SK-N-SH (cell line): Measurements from ENCODE around the gene ELMO1. TPM values are rescaled to one million over a fixed set of nuclear protein-coding genes. Genes with fewer than 3 reads are reported as not detected.

Experiments used
- CTCF ChIA-PET: fragments of 300-600, 350-600 bp; formaldehyde crosslinking; extraction: SDS; loops from one replicate; lab custom pipeline; 2021; lab: Yijun Ruan, JAX
- POLR2A ChIA-PET: fragments of 350-600 bp; sonication (Branson Sonifier 250); formaldehyde crosslinking; extraction: SDS; loops from one replicate; lab custom pipeline; 2020; ENCODE audit warnings: antibody characterized with exemption, inconsistent platforms; lab: Yijun Ruan, JAX
- DNase-seq: peaks from one replicate; pipeline ENCODE4 v3.0.0; 2012
- H2AFZ ChIP-seq: fragments of 200-600 bp; sonication (generic); 2 replicates; pipeline ENCODE4 v1.8.1; 2016; ENCODE audit warnings: antibody characterized with exemption, mild to moderate bottlenecking, low read depth
- H3F3A ChIP-seq: fragments of 200-600 bp; sonication (generic); replicated peaks from 2 replicates; pipeline ENCODE3; 2016; ENCODE audit warnings: antibody characterized with exemption, mild to moderate bottlenecking; ENCODE audit not compliant: insufficient read depth
- H3K27ac ChIP-seq, 2 experiments: fragments of 200-500 bp in 1 of 2; fragments of 200-600 bp in 1 of 2; sonication (Bioruptor generic) in 1 of 2; sonication (generic), shearing (Covaris generic) in 1 of 2; 2 replicates each; pipeline versions ENCODE4 v1.5.1 to v1.6.1; 2014 to 2016; ENCODE audit warnings: low read depth in 2 of 2, inconsistent platforms in 1 of 2, low read length in 1 of 2, mild to moderate bottlenecking in 1 of 2, mixed read lengths in 1 of 2
- H3K27me3 ChIP-seq: fragments of 200-600 bp; sonication (generic), shearing (Covaris generic); 2 replicates; pipeline ENCODE4 v1.6.1; 2016; ENCODE audit warnings: mixed run types; ENCODE audit not compliant: insufficient read depth
- H3K36me3 ChIP-seq, 2 experiments: fragments of 200-500 bp in 1 of 2; fragments of 200-600 bp in 1 of 2; sonication (Bioruptor generic) in 1 of 2; sonication (generic) in 1 of 2; replicated peaks in 1 of 2; 2 replicates each; pipeline versions ENCODE3 to v1.5.1; 2014 to 2016; ENCODE audit warnings: low read length in 1 of 2, mild to moderate bottlenecking in 1 of 2; ENCODE audit not compliant: insufficient read depth in 2 of 2, control insufficient read depth in 1 of 2
- H3K4me1 ChIP-seq, 2 experiments: fragments of 200-500 bp in 1 of 2; fragments of 200-600 bp in 1 of 2; sonication (Bioruptor generic) in 1 of 2; sonication (generic), shearing (Covaris generic) in 1 of 2; 2 replicates each; pipeline versions ENCODE4 v1.5.1 to v1.6.1; 2014 to 2016; ENCODE audit warnings: low read depth in 1 of 2, low read length in 1 of 2, mixed run types in 1 of 2; ENCODE audit not compliant: insufficient read depth in 2 of 2, control insufficient read depth in 1 of 2
- H3K4me2 ChIP-seq: fragments of 200-600 bp; sonication (generic), shearing (Covaris generic); 2 replicates; pipeline ENCODE4 v1.6.1; 2017; ENCODE audit warnings: mixed run types
- H3K4me3 ChIP-seq, 2 experiments: fragments of 200-500 bp in 1 of 2; fragments of 200-600 bp in 1 of 2; sonication (Bioruptor generic) in 1 of 2; sonication (generic), shearing (Covaris generic) in 1 of 2; 2 replicates each; pipeline versions ENCODE4 v1.5.1 to v1.8.1; 2014 to 2016; ENCODE audit warnings: low read depth in 2 of 2, inconsistent platforms in 1 of 2, low read length in 1 of 2, mild to moderate bottlenecking in 1 of 2, mixed read lengths in 1 of 2, moderate library complexity in 1 of 2
- H3K79me2 ChIP-seq: fragments of 200-600 bp; sonication (generic); 2 replicates; pipeline ENCODE4 v1.8.1; 2017; ENCODE audit warnings: mild to moderate bottlenecking; ENCODE audit not compliant: insufficient read depth
- H3K9ac ChIP-seq: fragments of 200-600 bp; sonication (generic); 2 replicates; pipeline ENCODE4 v1.6.1; 2017; ENCODE audit warnings: mixed run types
- H3K9me2 ChIP-seq: fragments of 200-600 bp; sonication (generic); 2 replicates; pipeline ENCODE4 v1.6.1; 2017; ENCODE audit warnings: mixed run types
- H3K9me3 ChIP-seq: fragments of 200-600 bp; sonication (generic); 2 replicates; pipeline ENCODE4 v1.6.1; 2017; ENCODE audit warnings: mixed run types, mild to moderate bottlenecking, moderate library complexity
- H4K20me1 ChIP-seq: fragments of 200-600 bp; sonication (generic); 2 replicates; pipeline ENCODE4 v1.6.1; 2017; ENCODE audit warnings: mild to moderate bottlenecking, mixed run types; ENCODE audit not compliant: insufficient read depth
- CTCF ChIP-seq: fragments of 200-600 bp; sonication (generic); IDR thresholded peaks from 2 replicates; pipeline ENCODE4 v1.6.1; 2017; ENCODE audit warnings: antibody characterized with exemption, mild to moderate bottlenecking, moderate library complexity
- GABPA ChIP-seq: IDR thresholded peaks from 2 replicates; pipeline ENCODE4 v1.4.0; 2012; ENCODE audit warnings: low read depth, mild to moderate bottlenecking
- IRF3 ChIP-seq: fragments of 150-350 bp; IDR thresholded peaks from 2 replicates; pipeline ENCODE4 v1.6.1; 2016; ENCODE audit warnings: mild to moderate bottlenecking, low read depth, low read length
- MXI1 ChIP-seq: IDR thresholded peaks from 2 replicates; pipeline ENCODE4 v1.6.1; 2012; ENCODE audit warnings: mild to moderate bottlenecking, low read depth, low read length, improper control_type of control experiment
- NRF1 ChIP-seq: IDR thresholded peaks from 2 replicates; pipeline ENCODE4 v1.6.1; 2012; ENCODE audit warnings: low read depth, mild to moderate bottlenecking, low read length
- PBX3 ChIP-seq: IDR thresholded peaks from 2 replicates; pipeline ENCODE4; 2012
- RCOR1 ChIP-seq: fragments of 150-350 bp; IDR thresholded peaks from 2 replicates; pipeline ENCODE4 v1.6.1; 2017; ENCODE audit warnings: antibody characterized with exemption, low read length
- REST ChIP-seq: IDR thresholded peaks from 2 replicates; pipeline ENCODE4 v1.6.1; 2012; ENCODE audit warnings: mild to moderate bottlenecking, low read depth, low read length, moderate library complexity
- RFX5 ChIP-seq: IDR thresholded peaks from 2 replicates; pipeline ENCODE4 v1.6.1; 2012; ENCODE audit warnings: mild to moderate bottlenecking, improper control_type of control experiment, low read length
- RXRA ChIP-seq: IDR thresholded peaks from 2 replicates; pipeline ENCODE4 v1.4.0; 2012; ENCODE audit warnings: low read depth, mild to moderate bottlenecking, borderline replicate concordance
- TAF1 ChIP-seq: IDR thresholded peaks from 2 replicates; pipeline ENCODE4 v1.6.1; 2012; ENCODE audit warnings: low read depth, mild to moderate bottlenecking, low read length, moderate library complexity, borderline replicate concordance
- USF1 ChIP-seq: IDR thresholded peaks from 2 replicates; pipeline ENCODE4 v1.4.0; 2012; ENCODE audit warnings: low read depth, borderline replicate concordance
- USF2 ChIP-seq: fragments of 150-350 bp; IDR thresholded peaks from 2 replicates; pipeline ENCODE4 v1.6.1; 2017; ENCODE audit warnings: antibody characterized with exemption, low read length, low read depth, borderline replicate concordance
- ZBTB33 ChIP-seq: IDR thresholded peaks from 2 replicates; pipeline ENCODE4 v1.4.0; 2012; ENCODE audit warnings: low read depth, borderline replicate concordance
- WGBS: methylation state at CpG from one replicate; pipeline ENCODE4 v1.1.6; 2017; ENCODE audit warnings: low lambda C conversion rate; 5-methylcytosine and 5-hydroxymethylcytosine counted together
- polyA plus RNA-seq, 3 experiments: library from polyadenylated mRNA; depleted of rRNA; stranded (reverse); fragments of >200 nt; gene quantifications; 2 replicates each; pipeline ENCODE4 v1.2.3, GENCODE V29; 2012

The ELMO1 gene
- polyA plus RNA-seq, 1 of the 3 experiments (the other 2 are of a cell fraction) = 0.64 TPM

- Histone ChIP-seq H3K9ac (no peak overlapping the region), H3K9me2 (no peaks in the 10 kb centered on the region), H3F3A (no peaks in the 10 kb centered on the region), H3K27ac (no peak overlapping the region), H3K36me3 (no peaks in the 10 kb centered on the region), H3K4me3 (no peak overlapping the region), H3K27me3 (peaks cover 14% of the 10 kb centered on the region), H3K79me2 (no peaks in the 10 kb centered on the region), H3K9me3 (no peaks in the 10 kb centered on the region), H2AFZ (no peak overlapping the region), H3K4me2 (no peak overlapping the region), H3K4me1 (peaks cover 0 to 6% of the 10 kb centered on the region in 2 experiments; a peak in 2 of 4 replicates), H4K20me1 (no peaks in the 10 kb centered on the region)
- no peak for DNase-seq
- WGBS = 59% methylated on average over 10 of the region's 10 CpGs
- POLR2A ChIA-PET = no interaction called here
- TF ChIP-seq PBX3 (no peak), TAF1 (no peak), MXI1 (no peak), IRF3 (no peak), GABPA (no peak), USF1 (no peak), ZBTB33 (no peak), RCOR1 (no peak), USF2 (no peak), RFX5 (no peak), REST (no peak), CTCF (no peak), NRF1 (no peak), RXRA (no peak)
- CTCF ChIA-PET = interaction anchor here (0.7 to 2.7 kb wide), 7 partner anchors 11 to 529 kb away, joined by 3 to 14 read pairs (median 3); no protein-coding TSS in a partner anchor
Measured at GRCh38 chr7:37016064-37016878, 432.4 kb downstream of the ELMO1 start.
